Measurements from ENCODE around the gene KIN.
"Not testable (repeated sequence)": the region's sequence is repeated elsewhere in the genome, so short reads cannot be mapped to it uniquely, and the experiment has no call there.

KIN gene

DNA sequence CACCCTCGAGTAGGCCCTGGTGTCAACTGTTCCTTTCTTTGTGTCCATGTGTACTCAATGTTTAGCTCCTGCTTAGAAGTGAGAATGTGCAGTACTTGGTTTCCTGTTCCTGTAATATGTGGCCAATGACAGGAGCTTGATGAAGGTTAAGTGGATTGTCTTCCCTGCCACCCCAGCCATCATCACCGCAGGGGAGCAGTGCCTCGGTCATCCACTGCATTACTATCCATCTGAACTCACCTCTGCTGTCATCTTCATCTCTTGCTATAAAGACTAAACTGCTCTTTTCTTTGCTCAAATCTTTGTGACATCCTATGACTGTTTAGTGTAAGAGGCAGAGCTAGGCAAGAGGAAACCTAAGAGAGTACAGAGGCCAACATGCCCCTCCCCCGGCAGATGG is 69.1 kb downstream of the KIN start:
- DNase-seq: no peak

GRCh38 chr10:7717767-7718166 is 70.0 kb downstream of the KIN start:
- DNase-seq: no peak

DNA sequence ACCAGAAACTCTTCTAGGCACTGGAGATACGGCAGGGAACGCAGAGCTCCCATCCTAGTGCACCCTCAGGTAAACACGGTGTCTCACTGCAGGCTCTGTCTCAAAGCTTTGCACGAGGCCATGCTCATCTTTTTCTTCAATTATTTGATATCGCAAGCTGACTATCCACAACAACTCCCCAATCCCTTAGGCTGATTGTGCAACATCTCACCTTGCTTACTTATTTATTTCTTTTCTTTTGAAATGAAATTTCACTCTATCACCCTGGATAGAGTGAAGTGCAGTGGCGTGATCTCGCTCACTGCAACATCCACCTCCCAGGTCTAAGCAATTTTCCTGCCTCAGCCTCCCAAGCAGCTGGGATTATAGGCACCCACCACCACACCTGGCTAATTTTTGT is 72.3 kb downstream of the KIN start:
- DNase-seq: no peak

DNA sequence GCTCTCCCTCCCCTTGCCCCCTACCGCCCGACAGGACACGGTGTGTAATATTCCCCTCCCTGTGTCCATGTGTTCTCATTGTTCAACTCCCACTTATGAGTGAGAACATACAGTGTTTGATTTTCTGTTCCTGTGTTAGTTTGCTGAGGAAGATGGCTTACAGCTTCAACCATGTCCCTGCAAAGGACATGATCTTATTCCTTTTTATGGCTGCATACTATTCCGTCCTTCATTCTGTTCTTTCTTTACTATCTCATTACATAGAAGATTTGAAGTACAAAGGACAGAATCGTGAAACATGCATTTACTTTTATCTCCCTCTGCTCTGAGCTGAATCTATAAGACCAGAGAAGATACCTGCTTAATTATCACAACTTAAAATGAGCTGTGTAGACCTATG is 76.7 kb downstream of the KIN start:
- not testable (repeated sequence) for DNase-seq

- DNase-seq: no peak
Observed at GRCh38 chr10:7710446-7710845, 77.3 kb downstream of the KIN start.

DNA sequence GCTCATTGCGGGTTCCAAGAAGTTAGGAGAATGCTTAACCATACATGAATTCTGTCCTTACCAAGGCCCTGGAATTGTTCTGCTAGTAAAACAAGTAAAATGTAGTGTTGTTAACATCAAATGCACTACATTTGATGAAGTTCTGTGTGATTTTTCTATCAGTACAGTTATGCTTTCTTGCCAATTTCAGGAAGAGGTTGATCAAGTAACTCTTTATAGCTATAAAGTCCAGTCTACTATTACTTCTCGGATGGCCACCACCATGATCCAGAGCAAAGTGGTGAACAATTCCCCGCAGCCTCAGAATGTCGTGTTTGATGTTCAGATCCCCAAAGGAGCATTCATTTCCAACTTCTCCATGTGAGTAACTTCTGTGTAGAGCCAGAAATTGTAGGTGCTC is 79.0 kb downstream of the KIN start:
- DNase-seq: no peak

- no peak for DNase-seq
Observed at GRCh38 chr10:7707858-7708622, 79.8 kb downstream of the KIN start.

DNA sequence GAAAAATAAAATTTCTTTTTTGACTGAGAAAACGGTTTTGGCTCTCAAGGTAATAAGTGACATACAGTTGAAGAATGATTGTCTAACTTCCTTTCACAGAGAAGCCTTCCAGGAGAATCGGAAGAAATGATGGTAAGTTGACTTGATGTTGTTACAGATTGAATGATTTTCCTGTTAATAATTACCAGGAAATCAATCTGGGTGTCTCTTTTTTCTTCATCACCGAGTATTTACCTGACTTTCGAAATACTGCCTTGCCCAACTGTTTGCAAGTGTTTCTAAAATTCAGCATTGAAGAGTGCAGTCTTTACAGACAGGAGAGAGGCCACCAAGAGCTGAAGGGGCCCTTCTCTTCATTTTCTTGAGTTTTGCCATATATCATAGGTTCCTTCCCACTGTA is 80.7 kb downstream of the KIN start:
- no peak for DNase-seq

GRCh38 chr10:7706534-7707073 is 81.2 kb downstream of the KIN start:
- DNase-seq: no peak

- no peak for DNase-seq
Observed at GRCh38 chr10:7705341-7705740, 82.5 kb downstream of the KIN start.

DNA sequence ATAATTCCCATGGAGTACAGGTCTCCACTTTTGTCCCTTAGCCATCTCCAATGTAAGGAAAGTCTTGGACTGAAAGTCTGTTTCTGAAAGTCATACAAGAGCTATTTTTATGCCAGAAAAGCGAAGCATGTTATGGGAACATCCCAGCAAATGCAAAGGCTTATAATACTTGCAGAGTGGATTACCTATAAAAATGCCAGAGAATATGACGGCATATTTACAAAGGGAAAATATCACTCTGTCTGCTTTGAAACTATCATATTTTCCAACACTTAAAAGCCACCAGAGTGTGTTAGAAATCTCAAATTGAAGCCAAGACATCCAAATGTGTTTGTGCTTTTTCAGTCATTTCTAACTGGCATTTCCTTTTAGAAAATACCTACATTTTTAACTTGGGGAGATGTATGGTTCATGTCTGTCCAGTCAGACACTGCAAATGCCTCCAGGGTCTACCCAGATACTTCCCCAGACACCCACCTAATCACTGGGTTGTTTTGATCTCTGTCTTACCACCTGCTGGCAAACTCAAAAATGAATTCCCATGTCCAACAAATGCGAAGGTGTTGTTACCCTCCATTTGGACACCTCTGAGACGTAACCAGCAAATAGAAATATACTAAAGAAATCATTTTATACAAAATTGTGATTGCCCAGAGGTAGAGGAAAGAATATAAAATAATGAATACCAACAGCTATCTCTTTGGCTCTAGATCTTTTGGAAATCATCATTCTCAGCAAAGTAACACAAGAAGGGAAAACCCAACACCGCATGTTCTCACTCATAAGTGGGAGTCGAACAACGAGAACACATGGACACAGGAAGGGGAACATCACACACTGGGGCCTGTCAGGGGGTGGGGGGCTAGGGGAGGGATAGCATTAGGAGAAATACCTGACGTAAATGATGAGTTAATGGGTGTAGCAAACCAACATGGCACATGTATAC is 83.4 kb downstream of the KIN start:
- no peak for DNase-seq

GRCh38 chr10:7703140-7703539 is 84.7 kb downstream of the KIN start, which contains the start of gene ITIH2:
TSS of gene ITIH2 (plus strand) at chr10:7703316. CDS start at chr10:7703435, 119 bp downstream.
- no peak for DNase-seq

DNA sequence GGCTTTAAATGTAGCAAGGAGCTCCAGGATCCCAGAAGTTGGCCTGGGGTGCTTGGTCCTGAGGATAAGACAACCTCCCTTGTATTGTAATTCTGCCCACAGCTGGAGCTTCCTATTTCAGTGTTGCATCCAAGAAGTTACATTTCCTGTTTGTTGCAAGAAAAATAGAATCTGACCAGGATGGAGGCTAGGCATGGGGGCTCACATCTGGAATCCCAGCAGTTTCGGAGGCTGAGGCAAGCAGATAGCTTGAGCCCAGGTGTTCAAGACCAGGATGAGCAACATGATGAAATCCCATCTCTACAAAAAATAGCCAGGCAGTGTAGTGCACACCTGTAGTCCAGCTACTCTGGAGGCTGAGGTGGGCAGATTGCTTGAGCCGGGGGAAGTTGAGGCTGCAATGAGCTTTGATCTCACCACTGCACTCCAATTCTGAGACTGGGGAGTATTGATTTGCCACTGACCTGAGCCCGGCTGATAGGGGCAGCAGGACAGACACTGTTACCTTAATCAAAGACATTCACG is 85.4 kb downstream of the KIN start:
- DNase-seq: no peak

GRCh38 chr10:7701158-7701742 is 86.5 kb downstream of the KIN start:
- DNase-seq: no peak
